ENCODE results near the gene SRPX. TPM values are rescaled to one million over a fixed set of nuclear protein-coding genes. Genes with fewer than 3 reads are reported as not detected.

SRPX gene
- total RNA-seq, 1 donor: 76.7 TPM

- Histone ChIP-seq H3K36me3 (ENCODE audit: insufficient read depth, low read length) (no peaks in the 10 kb centered on the region), H3K4me3 (ENCODE audit: insufficient read depth, low read length) (no peak overlapping the region), H3K9me3 (ENCODE audit: low read depth, low read length) (no peaks in the 10 kb centered on the region), H3K27me3 (ENCODE audit: insufficient read depth, low read length) (no peaks in the 10 kb centered on the region), H3K27ac (ENCODE audit: low read depth, low read length) (no peak overlapping the region), H4K20me1 (ENCODE audit: insufficient read depth, low read length) (no peaks in the 10 kb centered on the region), H3K4me2 (ENCODE audit: insufficient read depth, low read length) (no peak overlapping the region), H2AFZ (ENCODE audit: low read length) (no peak overlapping the region), H3K79me2 (ENCODE audit: insufficient read depth, low read length) (no peaks in the 10 kb centered on the region), H3K4me1 (ENCODE audit: insufficient read depth, low read length) (no peaks in the 10 kb centered on the region)
- DNase-seq (ENCODE audit: insufficient read length, low spot score, missing footprints): no peak
- no peak for TF ChIP-seq CTCF (IDR thresholded peaks at IDR 0.05; ENCODE audit: extremely low read depth, low read depth, low read length)
These were observed 116.5 kb downstream of the SRPX start for GRCh38 chrX:38103857-38104812.

GRCh38 chrX:38102875-38103274 lies 117.8 kb downstream of the SRPX start:
- H3K27me3 ChIP-seq (ENCODE audit: insufficient read depth, low read length): no peaks in the 10 kb centered on the region
- no peak overlapping the region for H3K4me3 ChIP-seq (ENCODE audit: insufficient read depth, low read length)
- H3K4me1 ChIP-seq (ENCODE audit: insufficient read depth, low read length): no peaks in the 10 kb centered on the region
- H3K79me2 ChIP-seq (ENCODE audit: insufficient read depth, low read length): no peaks in the 10 kb centered on the region
- DNase-seq (ENCODE audit: insufficient read length, low spot score, missing footprints): no peak
- no peak overlapping the region for H2AFZ ChIP-seq (ENCODE audit: low read length)
- H3K36me3 ChIP-seq (ENCODE audit: insufficient read depth, low read length): no peaks in the 10 kb centered on the region
- no peaks in the 10 kb centered on the region for H3K9me3 ChIP-seq (ENCODE audit: low read depth, low read length)
- no peak for TF ChIP-seq CTCF (IDR thresholded peaks at IDR 0.05; ENCODE audit: extremely low read depth, low read depth, low read length)
- H3K4me2 ChIP-seq (ENCODE audit: insufficient read depth, low read length): no peak overlapping the region
- H3K27ac ChIP-seq (ENCODE audit: low read depth, low read length): no peak overlapping the region
- no peaks in the 10 kb centered on the region for H4K20me1 ChIP-seq (ENCODE audit: insufficient read depth, low read length)

GRCh38 chrX:38102240-38102639 lies 118.4 kb downstream of the SRPX start:
- Histone ChIP-seq H3K9me3 (ENCODE audit: low read depth, low read length) (no peaks in the 10 kb centered on the region), H4K20me1 (ENCODE audit: insufficient read depth, low read length) (no peaks in the 10 kb centered on the region), H3K36me3 (ENCODE audit: insufficient read depth, low read length) (no peaks in the 10 kb centered on the region), H3K4me2 (ENCODE audit: insufficient read depth, low read length) (no peak overlapping the region), H3K4me1 (ENCODE audit: insufficient read depth, low read length) (no peaks in the 10 kb centered on the region), H3K79me2 (ENCODE audit: insufficient read depth, low read length) (no peaks in the 10 kb centered on the region), H3K27ac (ENCODE audit: low read depth, low read length) (no peak overlapping the region), H2AFZ (ENCODE audit: low read length) (no peak overlapping the region), H3K27me3 (ENCODE audit: insufficient read depth, low read length) (no peaks in the 10 kb centered on the region), H3K4me3 (ENCODE audit: insufficient read depth, low read length) (no peak overlapping the region)
- no peak for DNase-seq (ENCODE audit: insufficient read length, low spot score, missing footprints)
- no peak for TF ChIP-seq CTCF (IDR thresholded peaks at IDR 0.05; ENCODE audit: extremely low read depth, low read depth, low read length)

- H3K4me3 ChIP-seq (ENCODE audit: insufficient read depth, low read length): no peak overlapping the region
- H3K36me3 ChIP-seq (ENCODE audit: insufficient read depth, low read length): no peaks in the 10 kb centered on the region
- H3K9me3 ChIP-seq (ENCODE audit: low read depth, low read length): no peaks in the 10 kb centered on the region
- TF ChIP-seq CTCF (IDR thresholded peaks at IDR 0.05; ENCODE audit: extremely low read depth, low read depth, low read length): no peak
- H3K79me2 ChIP-seq (ENCODE audit: insufficient read depth, low read length): no peaks in the 10 kb centered on the region
- H3K4me1 ChIP-seq (ENCODE audit: insufficient read depth, low read length): no peaks in the 10 kb centered on the region
- no peaks in the 10 kb centered on the region for H3K27me3 ChIP-seq (ENCODE audit: insufficient read depth, low read length)
- H2AFZ ChIP-seq (ENCODE audit: low read length): no peak overlapping the region
- H3K4me2 ChIP-seq (ENCODE audit: insufficient read depth, low read length): no peak overlapping the region
- no peaks in the 10 kb centered on the region for H4K20me1 ChIP-seq (ENCODE audit: insufficient read depth, low read length)
- DNase-seq (ENCODE audit: insufficient read length, low spot score, missing footprints): no peak
- no peak overlapping the region for H3K27ac ChIP-seq (ENCODE audit: low read depth, low read length)
These were observed 121.0 kb downstream of the SRPX start for GRCh38 chrX:38099688-38100087.

All from osteoblast (primary cell).